IMR-90 (cell line): ENCODE measurements around the gene TP73. TPM values are rescaled to one million over a fixed set of nuclear protein-coding genes. Genes with fewer than 3 reads are reported as not detected.

Source experiments
- ATAC-seq: fragments of 200-7000 bp; cut with Tn5 transposase; 2 replicates; pipeline ENCODE4 v1.9.1; 2020; ENCODE audit warnings: low read depth, mild to moderate bottlenecking, moderate library complexity
- BruUV-seq: library from RNA; stranded (reverse); fragments of 400-500 nt; replicated peaks from 2 replicates; lab custom pipeline; 2021; lab: Mats Ljungman, UMichigan
- CTCF ChIA-PET: fragments of 300-600 bp; formaldehyde crosslinking; extraction: SDS; loops from one replicate; lab custom pipeline; 2021; ENCODE audit warnings: antibody characterized with exemption; lab: Yijun Ruan, JAX
- POLR2A ChIA-PET: fragments of 300-600 bp; sonication (Branson Sonifier 250); formaldehyde crosslinking; loops from one replicate; lab custom pipeline; 2022; ENCODE audit warnings: antibody characterized with exemption; ENCODE audit not compliant: unreplicated experiment; lab: Charles Lee
- DNase-seq: peaks from one replicate; pipeline ENCODE4 v3.0.0; 2013
- H2AFZ ChIP-seq: replicated peaks from 2 replicates; pipeline ENCODE3; 2013; ENCODE audit warnings: low read length, mild to moderate bottlenecking; ENCODE audit not compliant: poor library complexity
- H2AK5ac ChIP-seq: 2 replicates; pipeline ENCODE4 v1.6.1; 2013; ENCODE audit warnings: low read depth, low read length, inconsistent platforms
- H2AK9ac ChIP-seq: replicated peaks from 2 replicates; pipeline ENCODE3; 2013; ENCODE audit warnings: mild to moderate bottlenecking, low read depth, low read length, moderate library complexity; ENCODE audit not compliant: poor library complexity
- H2BK120ac ChIP-seq: 2 replicates; pipeline ENCODE4 v1.6.1; 2013; ENCODE audit warnings: low read depth, low read length, inconsistent platforms
- H2BK15ac ChIP-seq: 3 replicates; pipeline ENCODE4 v1.6.1; 2013; ENCODE audit warnings: low read depth, low read length, inconsistent platforms
- H2BK20ac ChIP-seq: 2 replicates; pipeline ENCODE4 v1.6.1; 2013; ENCODE audit warnings: low read depth, mild to moderate bottlenecking, inconsistent platforms, low read length, moderate library complexity
- H2BK5ac ChIP-seq: 2 replicates; pipeline ENCODE4 v1.6.1; 2013; ENCODE audit warnings: mild to moderate bottlenecking, low read depth, low read length, inconsistent platforms; ENCODE audit not compliant: poor library complexity, severe bottlenecking
- H3K14ac ChIP-seq: replicated peaks from 2 replicates; pipeline ENCODE4 v1.6.1; 2013; ENCODE audit warnings: low read depth, low read length, inconsistent platforms
- H3K18ac ChIP-seq: 2 replicates; pipeline ENCODE4 v1.6.1; 2013; ENCODE audit warnings: low read depth, low read length, control low read depth
- H3K23ac ChIP-seq: 2 replicates; pipeline ENCODE4 v1.6.1; 2013; ENCODE audit warnings: low read depth, low read length, inconsistent platforms
- H3K27ac ChIP-seq: 2 replicates; pipeline ENCODE4 v1.5.1; 2013; ENCODE audit warnings: mild to moderate bottlenecking, control low read depth, low read length; ENCODE audit not compliant: insufficient read depth
- H3K27me3 ChIP-seq: 2 replicates; pipeline ENCODE4 v1.6.1; 2013; ENCODE audit warnings: low read length; ENCODE audit not compliant: control insufficient read depth, insufficient read depth
- H3K36me3 ChIP-seq: 2 replicates; pipeline ENCODE4 v1.6.1; 2013; ENCODE audit warnings: low read length, mixed read lengths; ENCODE audit not compliant: control insufficient read depth, insufficient read depth
- H3K4ac ChIP-seq: 2 replicates; pipeline ENCODE4 v1.6.1; 2013; ENCODE audit warnings: low read depth, low read length, inconsistent platforms
- H3K4me1 ChIP-seq: 2 replicates; pipeline ENCODE4 v1.6.1; 2013; ENCODE audit warnings: low read length, mixed read lengths; ENCODE audit not compliant: control insufficient read depth, insufficient read depth
- H3K4me2 ChIP-seq: 2 replicates; pipeline ENCODE4 v1.6.1; 2013; ENCODE audit warnings: low read depth, mild to moderate bottlenecking, control low read depth, low read length, moderate library complexity
- H3K4me3 ChIP-seq: 2 replicates; pipeline ENCODE4 v1.5.1; 2013; ENCODE audit warnings: low read depth, mild to moderate bottlenecking, control low read depth, low read length, moderate library complexity; ENCODE audit not compliant: insufficient read depth
- H3K56ac ChIP-seq: 2 replicates; pipeline ENCODE4 v1.6.1; 2013; ENCODE audit warnings: low read length, inconsistent platforms; ENCODE audit not compliant: insufficient read depth; ENCODE audit errors: extremely low read depth
- H3K79me1 ChIP-seq, 2 experiments: 2 replicates each; pipeline ENCODE4 v1.6.1; 2013; ENCODE audit warnings: low read length in 2 of 2, inconsistent platforms in 1 of 2, low read depth in 1 of 2
- H3K9ac ChIP-seq: 2 replicates; pipeline ENCODE4 v1.6.1; 2013; ENCODE audit warnings: low read depth, low read length, control low read depth
- H3K9me1 ChIP-seq: 2 replicates; pipeline ENCODE4 v1.6.1; 2013; ENCODE audit warnings: low read length, inconsistent platforms; ENCODE audit not compliant: insufficient read depth
- H3K9me3 ChIP-seq: 2 replicates; pipeline ENCODE4 v1.6.1; 2013; ENCODE audit warnings: low read length; ENCODE audit not compliant: control insufficient read depth, insufficient read depth
- H4K20me1 ChIP-seq: 2 replicates; pipeline ENCODE4 v1.6.1; 2013; ENCODE audit warnings: low read length, inconsistent platforms; ENCODE audit not compliant: insufficient read depth
- H4K5ac ChIP-seq: 2 replicates; pipeline ENCODE4 v1.6.1; 2013; ENCODE audit warnings: mild to moderate bottlenecking, low read depth, low read length, control low read depth
- H4K8ac ChIP-seq, 2 experiments: 2 replicates each; pipeline ENCODE4 v1.6.1; 2013; ENCODE audit warnings: low read depth in 2 of 2, low read length in 2 of 2, control low read depth in 1 of 2, inconsistent platforms in 1 of 2
- H4K91ac ChIP-seq: 2 replicates; pipeline ENCODE4 v1.6.1; 2013; ENCODE audit warnings: low read depth, low read length, inconsistent platforms; ENCODE audit not compliant: insufficient read depth
- BHLHE40 ChIP-seq: fragments of 150-350 bp; IDR thresholded peaks from 2 replicates; pipeline ENCODE4 v1.6.1; 2016; ENCODE audit warnings: mild to moderate bottlenecking, low read depth, low read length
- MAZ ChIP-seq: IDR thresholded peaks from 2 replicates; pipeline ENCODE4 v1.6.1; 2012; ENCODE audit warnings: low read depth, mild to moderate bottlenecking, low read length, improper control_type of control experiment, moderate library complexity, borderline replicate concordance
- MXI1 ChIP-seq: IDR thresholded peaks from 2 replicates; pipeline ENCODE4 v1.6.1; 2012; ENCODE audit warnings: low read depth, mild to moderate bottlenecking, low read length, moderate library complexity, borderline replicate concordance
- POLR2A ChIP-seq: IDR thresholded peaks from 2 replicates; pipeline ENCODE4 v1.6.1; 2012; ENCODE audit warnings: mild to moderate bottlenecking, low read depth, low read length
- WGBS, 2 experiments: methylation state at CpG; one replicate each; pipeline versions ENCODE4 v1.1.5 to v1.1.7; 2013; ENCODE audit warnings: missing lambda C conversion rate in 2 of 2; ENCODE audit not compliant: insufficient read length in 1 of 2; ENCODE audit errors: extremely low coverage in 2 of 2; 5-methylcytosine and 5-hydroxymethylcytosine counted together
- dilution Hi-C: fragments of 300-500 bp; cut with HindIII; formaldehyde crosslinking; loops from one replicate; pipeline ENCODE4 v1.14.3; 2018; ENCODE audit warnings: low sequenced_read_pairs; ENCODE audit not compliant: unreplicated experiment
- in situ Hi-C: fragments of 300-500 bp; cut with MboI; formaldehyde crosslinking; loops from 3 replicates; pipeline ENCODE4 v1.14.3; 2019; ENCODE audit warnings: low sequenced_read_pairs, inconsistent platforms, mixed read lengths
- intact Hi-C: fragments of 100-400 bp; cut with micrococcal nuclease; formaldehyde crosslinking; loops from 2 replicates; pipeline ENCODE4 v1.10.0; 2022
- polyA plus RNA-seq, 3 experiments: library from polyadenylated mRNA; depleted of rRNA; stranded (reverse); fragments of >200 nt; gene quantifications; 2 replicates each; pipeline ENCODE4 v1.2.3, GENCODE V29; 2012; ENCODE audit warnings: low replicate concordance in 1 of 3
- total RNA-seq: library from RNA; depleted of rRNA; stranded (reverse); fragments of >200 nt; gene quantifications from 2 replicates; pipeline ENCODE4 v1.2.3, GENCODE V29; 2012

TP73 gene
- total and polyA plus RNA-seq, 2 of the 4 experiments (the other 2 are of a cell fraction): not detected

GRCh38 chr1:3771108-3772026 lies 119.1 kb downstream of the TP73 start:
- Histone ChIP-seq H4K8ac (peak overlapping the region; percentile 23 to 74; a peak in 2 of 4 replicates), H2BK15ac (no peak overlapping the region), H3K14ac (no peak overlapping the region), H2AK5ac (no peak overlapping the region), H2AK9ac (peak overlapping the region; percentile 61), H3K27ac (no peak overlapping the region; the same call in 1 of the 2 replicates), H2BK120ac (0 out of 2 replicates have a peak overlapping the region, but pooled peaks have one; percentile 8), H3K56ac (no peak overlapping the region), H3K79me1 (no peaks in the 10 kb centered on the region), H2AFZ (peak overlapping the region; percentile 97), H3K4me2 (peak overlapping the region; percentile 91), H2BK20ac (no peak overlapping the region), H3K9me1 (peaks cover 4% of the 10 kb centered on the region; the same call in 1 of the 2 replicates), H3K4ac (peak overlapping the region; percentile 35; the same call in 1 of the 2 replicates), H3K9ac (peak overlapping the region; percentile 73; the same call in 1 of the 2 replicates), H4K20me1 (no peaks in the 10 kb centered on the region), H3K4me3 (peak overlapping the region; percentile 82), H3K36me3 (no peaks in the 10 kb centered on the region), H3K27me3 (no peaks in the 10 kb centered on the region; the same call in 1 of the 2 replicates), H3K4me1 (peaks cover 18% of the 10 kb centered on the region), H4K91ac (no peak overlapping the region; the same call in 1 of the 2 replicates), H3K23ac (peak overlapping the region; percentile 59; the same call in 1 of the 2 replicates), H4K5ac (peak overlapping the region; percentile 51; the same call in 1 of the 2 replicates), H3K18ac (no peak overlapping the region), H3K9me3 (no peaks in the 10 kb centered on the region), H2BK5ac (no peak overlapping the region)
- dilution Hi-C loops (no loop called here), in situ Hi-C loops (no loop called here), intact Hi-C loops (loop anchor here (2.0 kb wide), 1 partner anchor 25 kb away; no protein-coding TSS in a partner anchor)
- ATAC-seq (no peak), DNase-seq (no peak)
- 67% methylated on average over 10 of the region's 32 CpGs; no CpG with 5 or more reads in 1 of the 2 experiments for WGBS, 2 experiments
- CTCF ChIA-PET: no interaction called here
- TF ChIP-seq BHLHE40: no peak
- TF ChIP-seq POLR2A: no peak
- no peak for TF ChIP-seq MXI1
- TF ChIP-seq MAZ: no peak
- POLR2A ChIA-PET: no interaction called here
- BruUV-seq: no TSS peak
